GM18519 (cell line): ENCODE measurements around the gene NUAK2.

Source experiments
- ATAC-seq: cut with Tn5 transposase; IDR thresholded peaks from one replicate; pipeline ENCODE4 v1.9.1; 2021; ENCODE audit warnings: mild to moderate bottlenecking, moderate library complexity; ENCODE audit not compliant: unreplicated experiment, low FRiP score

The NUAK2 gene

DNA sequence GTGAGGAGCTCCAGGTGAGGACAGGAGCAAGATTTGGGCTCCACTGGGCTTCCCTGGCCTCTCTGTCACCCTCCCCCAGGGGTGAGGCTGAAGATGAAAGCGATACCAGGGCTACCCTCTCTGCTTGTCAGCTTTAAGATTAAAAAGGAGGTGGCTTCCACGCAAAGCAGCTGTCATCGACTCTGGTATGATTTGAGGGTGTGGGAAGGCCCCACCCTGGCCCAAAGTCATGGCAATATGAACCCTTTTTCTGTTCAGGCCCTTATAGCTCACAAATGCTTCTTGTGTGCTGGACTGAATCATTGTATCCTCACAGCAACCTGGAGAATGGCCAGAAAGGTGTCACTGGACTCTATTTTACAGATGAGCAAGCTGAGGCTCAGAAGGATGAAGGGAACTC, 41.6 kb downstream of the NUAK2 start:
- ATAC-seq, result no peak

DNA sequence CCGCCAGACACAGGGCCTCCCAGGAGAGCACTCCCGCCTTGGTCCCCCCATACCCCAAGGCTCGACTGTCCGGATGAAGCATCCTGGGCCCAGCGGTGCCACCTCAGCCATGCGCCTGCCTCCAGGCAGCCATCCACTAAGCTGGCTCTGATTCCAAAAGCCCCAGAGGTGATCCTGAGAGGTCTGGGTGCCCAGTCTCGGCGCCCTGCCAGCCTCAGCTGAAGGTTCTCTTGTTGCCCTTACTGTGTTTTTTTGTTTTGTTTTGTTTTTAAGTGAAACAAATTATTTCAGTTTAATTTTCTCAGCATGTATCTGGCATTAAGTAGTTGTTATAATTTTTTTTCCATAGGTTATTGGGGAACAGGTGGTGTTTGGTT, 44.9 kb downstream of the NUAK2 start:
- no peak for ATAC-seq

DNA sequence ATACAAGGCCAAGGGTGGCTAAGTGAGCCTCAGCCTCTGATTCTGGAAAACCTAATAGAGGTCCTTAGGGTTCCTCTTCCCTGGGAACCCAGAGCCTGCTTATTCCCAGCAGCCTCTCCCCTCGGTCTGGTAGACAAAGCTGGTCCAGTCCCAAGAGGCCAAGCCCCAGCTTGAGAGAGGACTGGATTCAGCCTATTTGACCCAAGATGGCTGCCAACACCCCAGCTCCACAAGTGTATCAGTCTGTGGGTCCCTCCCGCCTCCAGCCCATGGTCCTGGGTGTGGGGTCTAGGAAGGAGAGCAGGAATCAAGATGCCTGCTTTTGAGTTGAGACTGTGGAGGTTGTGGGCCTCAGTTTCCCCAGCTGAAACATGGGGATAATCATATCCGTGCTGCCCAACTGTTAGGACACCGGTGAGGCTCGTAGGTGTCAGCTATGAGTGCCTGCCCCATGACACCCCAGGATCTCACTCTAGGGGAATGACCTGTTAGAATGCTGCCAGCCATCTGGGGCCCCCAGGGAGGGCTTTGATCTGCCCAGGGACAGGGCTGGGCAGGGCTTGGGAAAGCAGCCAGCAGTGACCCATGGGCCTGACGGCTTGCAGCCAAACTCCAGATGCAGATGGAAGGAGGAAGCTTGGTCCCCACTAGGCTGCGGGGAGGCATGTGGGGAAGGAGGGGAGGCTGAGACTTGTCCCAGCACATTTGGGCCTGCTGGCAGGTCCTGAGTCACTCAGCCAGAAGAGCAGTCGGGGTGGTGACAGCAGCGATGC, 45.4 kb downstream of the NUAK2 start:
- no peak for ATAC-seq

DNA sequence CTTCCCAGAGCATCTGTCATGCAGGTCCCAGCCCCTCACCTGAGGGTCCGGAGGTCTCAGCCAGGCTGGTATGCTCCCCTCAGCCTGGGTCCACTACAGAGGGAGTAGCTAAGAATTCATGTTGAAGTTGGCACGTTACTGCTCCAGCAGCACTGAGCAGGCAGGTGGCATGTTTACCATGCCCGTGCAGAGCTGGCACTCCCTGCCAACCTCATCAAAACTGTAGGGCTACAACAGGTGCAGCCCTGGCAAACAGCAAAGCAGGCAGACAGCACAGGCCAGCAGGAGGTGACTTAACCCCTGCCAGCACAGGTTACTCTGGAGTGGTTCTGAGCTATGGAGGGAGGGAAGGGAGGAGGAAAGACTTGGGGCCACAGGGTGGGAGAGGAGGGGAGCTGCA, 46.4 kb downstream of the NUAK2 start:
- no peak for ATAC-seq

DNA sequence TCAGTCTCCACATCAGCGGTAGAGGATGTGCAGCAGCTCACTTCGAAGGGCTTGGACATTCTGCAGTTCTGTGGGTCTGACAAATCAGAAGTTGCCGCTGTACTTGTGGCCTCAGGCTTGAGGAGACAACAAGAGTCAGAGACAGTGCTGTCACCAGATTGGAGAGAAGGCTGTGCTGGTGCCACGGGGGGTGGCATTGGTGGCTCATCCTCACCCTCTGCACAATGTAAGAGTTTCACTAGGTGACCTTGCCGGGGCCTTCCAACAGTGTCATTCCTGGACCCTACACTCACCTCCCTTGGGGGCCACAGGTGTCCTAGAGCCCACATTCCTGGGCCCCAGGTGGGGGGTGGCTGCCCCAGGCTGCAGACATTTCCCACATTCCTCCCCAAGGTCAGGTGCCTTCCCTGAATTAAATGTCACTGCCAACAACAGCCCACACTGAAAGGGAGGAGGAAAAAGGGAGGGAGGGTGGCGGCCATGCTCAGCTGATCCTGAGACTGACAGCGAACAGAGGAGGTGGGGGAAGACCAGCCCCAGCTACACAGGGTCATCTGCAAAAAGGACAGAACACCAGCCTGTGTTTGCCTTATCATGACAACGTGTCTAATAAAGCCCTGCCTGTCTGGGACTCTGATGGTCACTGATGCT, 47.4 kb downstream of the NUAK2 start:
- ATAC-seq, result no peak

DNA sequence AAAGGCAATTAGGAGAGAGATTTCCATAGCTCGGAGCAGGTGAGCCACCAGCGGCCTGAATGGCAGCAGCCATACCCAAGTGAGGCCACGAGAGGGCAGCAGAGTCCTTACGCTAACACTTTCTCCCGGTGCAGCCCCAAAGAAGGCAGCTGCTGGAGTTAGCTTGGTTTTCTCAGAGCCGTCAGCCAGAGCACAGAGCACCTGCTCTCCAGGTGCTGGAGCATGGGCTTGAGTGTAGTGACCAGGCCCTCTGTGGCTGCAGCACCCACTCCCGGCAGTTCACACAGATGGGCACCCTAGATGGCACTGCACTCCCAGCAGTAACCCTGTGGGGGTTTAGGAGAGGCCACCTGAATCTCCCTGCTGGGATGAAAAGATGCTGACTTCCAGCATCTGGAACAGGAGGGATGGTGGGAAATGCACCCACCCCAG, 48.0 kb downstream of the NUAK2 start:
- no peak for ATAC-seq

DNA sequence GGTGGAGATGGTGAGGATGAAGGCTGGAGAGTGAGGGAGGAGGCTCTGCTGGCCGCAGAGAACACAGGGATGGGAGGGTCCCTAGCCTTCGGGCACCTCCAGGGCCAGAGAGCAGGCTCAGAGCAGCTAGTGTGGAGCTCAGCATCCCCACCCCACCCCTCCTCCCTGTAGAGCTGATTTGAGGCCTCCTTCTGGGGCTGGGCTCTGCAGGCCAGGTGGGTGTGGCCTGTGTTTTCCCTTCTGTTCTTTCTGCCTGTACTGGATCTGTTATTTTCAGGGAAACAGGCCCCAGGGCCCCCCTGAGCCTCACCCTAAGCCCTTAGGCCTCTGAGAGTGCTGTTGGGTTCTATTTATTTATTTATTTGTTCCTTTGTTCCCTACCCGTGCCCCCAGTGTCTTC, 49.0 kb downstream of the NUAK2 start:
- ATAC-seq, result no peak

DNA sequence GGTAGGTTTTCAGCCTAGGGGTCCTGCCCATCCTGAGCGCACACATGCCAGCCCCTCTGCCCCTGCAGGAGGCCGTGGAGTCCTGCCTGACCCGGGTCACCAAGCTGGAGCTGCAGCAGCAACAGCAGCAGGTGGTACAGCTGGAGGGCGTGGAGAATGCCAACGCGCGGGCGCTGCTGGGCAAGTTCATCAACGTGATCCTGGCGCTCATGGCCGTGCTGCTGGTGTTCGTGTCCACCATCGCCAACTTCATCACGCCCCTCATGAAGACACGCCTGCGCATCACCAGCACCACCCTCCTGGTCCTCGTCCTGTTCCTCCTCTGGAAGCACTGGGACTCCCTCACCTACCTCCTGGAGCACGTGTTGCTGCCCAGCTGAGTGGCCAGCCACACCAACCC, 49.8 kb downstream of the NUAK2 start:
- no peak for ATAC-seq

DNA sequence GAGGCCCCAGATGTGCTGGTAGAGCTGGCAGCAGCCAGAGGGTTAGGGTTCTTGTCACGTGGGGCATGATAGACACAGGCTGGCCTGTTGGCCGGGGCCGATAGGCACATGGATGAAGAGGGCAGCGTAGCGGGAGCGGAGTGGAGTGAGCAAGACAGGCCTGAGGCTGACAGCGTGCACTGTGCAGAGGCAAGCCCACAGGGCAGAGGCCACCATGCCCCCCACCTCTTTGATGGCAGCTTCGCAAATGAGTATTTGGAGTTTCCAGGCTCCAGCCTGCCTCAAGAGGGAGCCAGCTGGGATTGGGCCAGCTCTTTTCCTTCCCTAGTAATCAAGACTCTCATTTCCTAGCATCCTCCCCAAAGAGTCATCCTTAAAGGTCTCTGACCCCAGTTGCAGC, 50.3 kb downstream of the NUAK2 start:
- no peak for ATAC-seq

DNA sequence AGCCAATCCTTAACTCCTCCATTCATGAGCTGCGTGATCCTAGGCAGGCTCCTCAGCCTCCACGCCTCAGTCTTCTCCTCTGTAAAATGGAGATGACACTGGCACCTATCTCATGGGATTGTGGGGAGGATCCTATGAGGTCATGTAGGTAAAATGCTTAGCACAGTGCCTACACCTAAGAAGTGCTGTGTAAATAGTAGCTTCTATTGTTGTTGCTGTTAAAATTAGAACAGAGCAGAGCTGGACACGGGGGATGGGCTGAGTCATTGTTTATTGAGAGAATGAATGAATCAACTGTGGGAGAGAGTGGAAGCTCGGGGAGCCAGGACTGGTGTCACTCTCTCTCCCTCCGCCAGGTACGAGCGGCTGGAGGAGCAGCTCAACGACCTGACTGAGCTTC, 50.8 kb downstream of the NUAK2 start:
- no peak for ATAC-seq

DNA sequence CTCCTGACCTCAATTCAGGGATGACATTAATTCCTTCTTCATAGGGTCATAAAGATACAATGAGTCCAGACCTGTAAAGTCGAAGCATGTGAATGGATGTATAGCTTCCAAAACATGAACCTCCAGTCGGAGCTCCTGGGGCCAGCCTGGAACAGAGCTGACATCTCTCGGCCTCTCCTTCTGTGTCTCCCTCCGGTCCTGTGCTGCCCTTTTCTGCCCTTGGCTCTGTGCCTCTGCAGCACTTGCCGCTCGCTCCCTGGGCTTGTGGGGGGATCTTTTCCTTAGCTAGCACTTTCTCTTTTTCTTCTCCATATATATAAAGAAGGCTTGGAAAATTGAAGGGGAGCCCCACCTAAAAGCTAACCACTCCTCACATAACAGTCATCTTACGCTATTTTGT, 51.3 kb downstream of the NUAK2 start:
- ATAC-seq, result no peak

DNA sequence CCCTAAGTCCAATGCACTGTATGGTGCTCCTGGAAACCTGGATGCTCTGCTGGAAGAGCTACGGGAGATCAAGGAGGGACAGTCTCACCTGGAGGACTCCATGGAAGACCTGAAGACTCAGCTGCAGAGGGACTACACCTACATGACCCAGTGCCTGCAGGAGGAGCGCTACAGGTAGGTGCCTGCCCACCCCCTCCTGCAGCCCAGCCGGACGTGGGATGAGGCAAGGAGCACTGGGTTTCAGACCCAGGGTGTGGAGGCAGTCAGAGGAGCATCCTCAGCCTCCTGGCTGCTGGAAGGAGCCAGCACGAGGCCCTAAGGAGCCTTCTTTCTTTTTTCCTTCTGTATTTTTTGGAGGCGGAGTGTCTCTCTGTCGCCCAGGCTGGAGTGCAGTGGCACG, 51.8 kb downstream of the NUAK2 start:
- no peak for ATAC-seq

DNA sequence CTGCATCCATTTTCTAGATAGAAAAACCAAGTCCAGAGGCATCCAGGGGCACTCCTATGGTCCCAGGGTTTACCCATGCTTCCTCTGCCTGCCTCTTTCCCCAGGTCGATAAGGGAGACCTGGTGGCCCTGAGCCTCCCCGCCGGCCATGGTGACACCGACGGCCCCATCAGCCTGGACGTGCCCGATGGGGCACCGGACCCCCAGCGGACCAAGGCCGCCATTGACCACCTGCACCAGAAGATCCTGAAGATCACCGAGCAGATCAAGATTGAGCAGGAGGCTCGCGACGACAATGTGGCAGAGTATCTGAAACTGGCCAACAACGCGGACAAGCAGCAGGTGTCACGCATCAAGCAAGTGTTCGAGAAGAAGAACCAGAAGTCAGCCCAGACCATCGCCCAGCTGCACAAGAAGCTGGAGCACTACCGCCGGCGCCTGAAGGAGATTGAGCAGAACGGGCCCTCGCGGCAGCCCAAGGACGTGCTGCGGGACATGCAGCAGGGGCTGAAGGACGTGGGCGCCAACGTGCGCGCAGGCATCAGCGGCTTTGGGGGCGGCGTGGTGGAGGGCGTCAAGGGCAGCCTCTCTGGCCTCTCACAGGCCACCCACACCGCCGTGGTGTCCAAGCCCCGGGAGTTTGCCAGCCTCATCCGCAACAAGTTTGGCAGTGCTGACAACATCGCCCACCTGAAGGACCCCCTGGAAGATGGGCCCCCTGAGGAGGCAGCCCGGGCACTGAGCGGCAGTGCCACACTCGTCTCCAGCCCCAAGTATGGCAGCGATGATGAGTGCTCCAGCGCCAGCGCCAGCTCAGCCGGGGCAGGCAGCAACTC, 52.5 kb downstream of the NUAK2 start:
- no peak for ATAC-seq

DNA sequence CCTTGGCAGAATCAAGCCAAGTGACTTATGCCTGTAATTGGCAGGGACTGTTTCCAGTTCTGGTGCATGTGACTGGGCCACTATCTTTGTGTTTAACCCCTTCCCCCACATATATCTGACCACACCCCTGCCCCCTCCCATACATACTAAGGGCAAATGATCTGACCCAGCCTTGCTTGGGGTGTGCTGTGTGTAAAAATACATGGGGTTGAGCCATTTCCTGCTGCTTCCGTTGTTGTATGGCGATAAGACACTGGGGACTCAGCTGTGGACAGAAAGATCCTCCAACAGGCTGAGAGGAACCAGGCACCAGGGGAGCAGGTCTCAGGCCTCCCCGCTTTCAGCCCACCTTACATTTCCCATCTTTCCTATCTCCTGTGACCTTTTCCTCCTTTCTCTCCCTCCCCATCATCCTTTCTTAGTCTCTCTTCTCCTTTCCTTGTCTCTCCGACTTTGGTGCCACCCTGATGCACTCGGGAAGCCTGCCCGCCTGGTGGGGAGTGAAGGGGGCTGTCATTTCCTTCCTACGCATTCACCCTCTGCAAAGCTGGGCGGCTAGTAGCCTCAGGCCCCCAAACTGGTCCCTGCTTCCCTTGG, 54.1 kb downstream of the NUAK2 start:
- no peak for ATAC-seq

DNA sequence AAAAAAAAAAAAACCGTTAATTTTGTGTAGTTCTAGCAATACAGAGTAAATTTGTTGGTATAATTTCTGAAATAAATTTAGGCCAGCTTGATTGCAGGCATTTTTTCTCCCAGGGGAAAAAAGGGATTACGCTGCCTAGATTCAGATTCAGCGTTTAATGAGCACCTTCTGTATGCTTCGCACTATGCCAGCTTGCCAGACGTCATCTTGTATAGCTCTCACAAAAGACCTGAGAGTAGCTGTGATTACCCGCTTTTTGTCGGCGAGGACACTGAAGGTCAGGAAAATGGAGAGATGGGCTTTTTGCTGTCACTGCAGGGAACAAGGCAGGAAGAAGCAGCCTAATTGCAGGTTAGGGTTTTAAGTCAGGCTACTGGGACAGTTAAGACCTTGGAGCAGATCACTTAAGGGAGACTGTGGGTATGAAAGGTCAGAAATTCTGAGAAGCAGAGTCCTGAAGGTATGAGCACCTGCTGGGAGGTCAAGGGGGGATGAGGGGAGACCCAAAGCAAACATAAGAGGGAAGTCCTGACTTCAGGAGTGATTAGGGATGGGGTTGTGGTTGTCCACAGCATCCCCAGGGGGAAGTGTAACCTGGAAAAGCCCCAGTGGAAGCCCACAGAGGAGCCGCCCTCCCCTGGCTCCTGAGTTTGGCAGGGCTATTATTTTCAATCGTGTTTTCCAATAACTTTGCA, 54.8 kb downstream of the NUAK2 start:
- ATAC-seq, result no peak

DNA sequence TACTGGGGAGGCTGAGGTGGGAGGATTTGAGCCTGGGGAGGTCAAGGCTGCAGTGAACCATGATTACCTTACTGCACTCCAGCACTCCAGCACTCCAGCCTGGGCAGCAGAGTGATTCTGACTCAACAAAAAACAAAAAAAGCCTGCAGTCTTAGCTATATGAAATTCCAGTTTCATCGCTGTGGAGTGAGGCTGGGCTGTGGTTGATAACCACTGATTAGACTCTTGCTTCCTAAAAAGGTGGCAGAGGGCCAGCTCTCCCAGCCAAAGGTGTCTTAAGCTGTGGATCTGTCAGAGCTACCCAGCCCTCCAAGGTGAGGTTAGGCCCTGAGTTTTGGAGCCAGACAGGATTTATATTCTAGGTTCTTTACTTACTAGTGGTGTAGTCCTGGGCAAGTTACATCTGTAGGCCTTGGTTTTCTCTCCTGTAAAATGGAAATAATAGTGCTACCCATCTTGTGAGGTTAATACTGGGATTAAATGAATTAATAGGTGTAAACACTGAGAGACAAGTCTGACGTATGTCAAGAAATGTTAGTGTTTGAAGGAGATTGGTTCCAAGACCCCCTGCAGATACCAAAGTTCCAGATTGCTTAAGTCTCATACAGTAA, 57.9 kb downstream of the NUAK2 start:
- no peak for ATAC-seq

DNA sequence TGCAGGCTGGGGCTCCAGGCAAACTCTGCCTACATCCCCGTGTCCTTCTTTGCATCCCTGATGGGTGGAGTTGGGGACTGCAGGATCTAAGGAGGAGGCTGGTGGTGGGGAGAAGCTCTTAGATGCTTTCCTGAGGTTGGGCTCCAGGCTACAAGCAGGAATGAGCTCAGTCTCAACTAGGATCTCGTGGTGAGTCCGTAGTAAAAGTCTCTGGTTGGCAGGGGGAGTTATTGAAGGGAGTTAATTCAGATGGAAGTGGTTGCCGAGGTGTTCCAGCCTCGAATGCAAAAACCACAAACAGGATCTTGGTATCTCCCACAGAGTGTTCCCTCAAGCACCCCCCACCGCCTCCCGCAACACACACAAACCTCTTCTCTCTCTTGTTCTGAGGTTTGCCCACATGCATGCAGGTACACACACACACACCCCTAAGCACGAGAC, 58.8 kb downstream of the NUAK2 start:
- ATAC-seq, result no peak

DNA sequence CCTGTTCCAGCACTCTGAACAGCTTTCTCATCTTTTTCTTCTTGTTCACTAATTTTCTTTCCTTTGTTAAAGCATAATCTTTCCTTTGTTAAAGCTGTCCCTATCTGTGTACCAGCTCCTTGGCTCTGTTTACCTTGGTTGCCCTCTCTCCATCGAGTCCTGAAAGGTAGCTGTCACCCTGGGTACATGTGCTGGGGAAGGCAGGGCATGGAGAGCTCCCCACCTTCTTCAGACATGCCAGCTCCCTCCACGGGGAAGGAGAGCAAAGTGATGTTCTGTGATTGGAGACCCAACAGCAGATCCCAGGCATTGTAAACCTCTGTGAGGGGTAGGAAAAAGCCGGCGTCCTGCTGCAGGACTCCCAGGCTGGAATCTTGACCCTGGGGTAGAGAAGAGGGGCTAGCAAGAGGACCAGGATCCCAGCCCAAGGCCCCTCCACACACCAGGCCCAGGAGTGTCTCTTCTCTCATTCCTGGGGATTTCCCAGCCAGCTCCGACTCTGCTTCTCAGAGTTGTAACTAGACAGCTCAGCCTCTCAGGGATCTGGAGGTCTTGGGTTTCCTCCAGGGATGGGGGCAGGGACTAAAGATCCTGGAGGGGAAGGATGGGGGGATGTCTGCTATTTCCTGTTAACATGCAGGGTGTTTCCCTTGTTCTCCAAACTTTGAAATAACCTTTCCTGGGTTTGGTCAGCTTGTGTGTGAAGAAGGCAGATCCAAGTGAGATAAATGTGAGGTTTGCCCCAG, 59.4 kb downstream of the NUAK2 start:
- ATAC-seq, result no peak

DNA sequence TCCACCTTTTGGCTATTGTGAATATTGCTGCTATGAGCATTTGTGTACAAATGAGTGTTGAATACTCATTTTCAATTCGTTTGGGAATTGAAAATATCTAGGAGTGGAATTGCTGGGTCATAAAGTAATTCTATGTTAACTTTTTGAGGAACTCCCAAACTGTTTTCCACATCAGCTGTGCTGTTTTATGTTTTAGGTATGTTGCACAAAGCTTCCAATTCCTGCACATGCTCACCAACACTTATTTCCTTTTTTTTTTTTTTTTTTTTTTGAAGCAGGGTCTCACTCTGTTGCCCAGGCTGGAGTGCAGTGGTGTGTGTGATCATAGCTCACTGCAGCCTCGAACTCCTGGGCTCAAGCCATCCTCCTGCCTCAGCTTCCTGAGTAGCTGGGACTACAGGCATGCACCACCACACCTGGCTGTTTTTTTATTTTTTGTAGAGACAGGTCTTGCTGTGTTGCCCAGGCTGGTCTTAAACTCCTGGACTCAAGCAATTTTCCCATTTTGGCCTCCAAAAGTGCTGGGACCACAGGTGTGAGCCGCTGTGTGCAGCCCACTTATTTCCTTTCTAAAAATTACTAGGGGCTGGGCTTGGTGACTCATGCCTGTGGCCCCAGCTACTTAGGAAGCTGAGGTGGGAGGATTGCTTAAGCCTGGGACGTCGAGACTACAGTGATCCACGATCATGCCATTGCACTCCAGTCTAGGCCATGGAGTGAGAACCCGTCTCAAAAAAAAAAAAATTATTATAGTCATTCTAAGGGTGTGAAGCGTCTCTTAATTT, 60.4 kb downstream of the NUAK2 start:
- no peak for ATAC-seq
